NCI-H2107 treated with DMSO at 0.1 percent for 48 hours (cell line): ENCODE measurements around the gene GFRA3.
"Not testable (repeated sequence)": the region's sequence is repeated elsewhere in the genome, so short reads cannot be mapped to it uniquely, and the experiment has no call there.

Experiments used
- DNase-seq: peaks from one replicate; lab custom pipeline; 2025; ENCODE audit not compliant: unreplicated experiment; lab: John Stamatoyannopoulos, UW

The GFRA3 gene

DNA sequence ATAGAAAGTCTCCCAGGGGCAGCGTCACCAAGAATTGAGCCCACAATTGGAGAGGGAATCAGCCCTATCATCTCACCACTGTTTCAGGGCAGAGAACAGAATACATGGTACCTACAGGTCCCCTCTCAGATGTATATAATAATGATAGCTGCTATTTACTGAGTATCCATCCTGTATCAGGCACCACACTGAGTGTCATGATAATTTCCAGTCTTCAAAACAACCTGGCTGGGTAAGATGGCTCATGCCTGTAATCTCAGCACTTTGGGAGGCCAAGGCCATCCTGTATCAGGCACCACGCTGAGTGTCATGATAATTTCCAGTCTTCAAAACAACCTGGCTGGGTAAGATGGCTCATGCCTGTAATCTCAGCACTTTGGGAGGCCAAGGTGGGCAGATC lies 26.6 kb downstream of the GFRA3 start:
- DNase-seq: not testable (repeated sequence)

DNA sequence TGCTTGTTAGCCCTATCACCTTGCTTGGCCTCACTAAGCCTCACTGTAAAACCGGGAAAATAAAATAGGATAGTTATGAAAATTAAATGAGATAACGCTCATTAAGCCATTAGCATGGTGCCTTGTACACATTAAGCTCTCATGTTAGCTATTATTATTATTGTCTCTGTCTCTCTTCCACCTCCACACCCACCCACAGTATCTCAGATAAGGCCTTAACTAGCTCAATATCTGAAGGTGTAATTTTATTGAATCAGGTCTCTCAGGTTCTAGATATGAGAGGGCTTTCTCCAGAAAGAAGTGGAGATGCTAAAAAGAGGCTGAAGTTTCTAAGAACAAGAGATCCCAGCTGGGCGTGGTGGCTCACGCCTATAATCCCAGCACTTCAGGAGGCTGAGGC lies 27.6 kb downstream of the GFRA3 start:
- no peak for DNase-seq

DNA sequence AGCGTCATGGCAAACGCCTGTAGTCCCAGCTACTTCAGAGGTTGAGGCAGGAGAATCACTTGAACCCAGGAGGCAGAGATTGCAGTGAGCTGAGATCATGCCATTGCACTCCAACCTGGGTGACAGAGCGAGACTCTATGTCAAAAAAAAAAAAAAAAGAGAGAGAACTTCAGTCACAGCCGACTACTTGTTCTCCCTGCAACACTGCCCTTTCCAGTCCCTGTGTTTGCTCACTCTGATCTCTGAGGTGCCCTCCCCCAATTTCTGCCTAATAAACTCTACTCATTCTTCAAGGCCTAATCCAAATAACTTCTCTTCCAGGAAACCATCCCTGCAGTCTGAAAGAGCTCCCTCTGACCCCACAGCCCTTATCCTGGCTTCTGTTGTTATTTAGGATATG lies 28.1 kb downstream of the GFRA3 start:
- no peak for DNase-seq

- no peak for DNase-seq
Measured at GRCh38 chr5:138245717-138246116, 28.7 kb downstream of the GFRA3 start.

DNA sequence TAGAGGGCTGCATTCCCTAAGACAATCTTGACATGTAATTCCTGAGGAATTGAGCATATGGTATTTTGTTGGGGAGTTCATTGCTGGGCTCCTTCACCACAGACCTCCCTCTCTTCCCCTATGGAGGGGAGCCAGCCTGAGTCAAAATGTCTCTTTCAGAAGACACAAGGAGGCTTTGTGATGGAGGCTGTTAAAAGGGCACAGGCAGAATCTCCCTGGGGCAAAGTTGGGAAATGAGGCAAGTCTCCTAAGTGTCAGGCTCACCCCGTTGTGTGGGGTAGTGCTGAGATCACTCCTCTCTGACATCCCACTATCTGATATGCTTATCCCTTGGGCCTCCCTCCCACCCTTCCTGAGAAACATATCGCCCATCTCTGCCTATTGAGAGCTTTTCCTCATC lies 30.6 kb downstream of the GFRA3 start:
- no peak for DNase-seq

- no peak for DNase-seq
Measured at GRCh38 chr5:138241688-138242571, 32.5 kb downstream of the GFRA3 start.

DNA sequence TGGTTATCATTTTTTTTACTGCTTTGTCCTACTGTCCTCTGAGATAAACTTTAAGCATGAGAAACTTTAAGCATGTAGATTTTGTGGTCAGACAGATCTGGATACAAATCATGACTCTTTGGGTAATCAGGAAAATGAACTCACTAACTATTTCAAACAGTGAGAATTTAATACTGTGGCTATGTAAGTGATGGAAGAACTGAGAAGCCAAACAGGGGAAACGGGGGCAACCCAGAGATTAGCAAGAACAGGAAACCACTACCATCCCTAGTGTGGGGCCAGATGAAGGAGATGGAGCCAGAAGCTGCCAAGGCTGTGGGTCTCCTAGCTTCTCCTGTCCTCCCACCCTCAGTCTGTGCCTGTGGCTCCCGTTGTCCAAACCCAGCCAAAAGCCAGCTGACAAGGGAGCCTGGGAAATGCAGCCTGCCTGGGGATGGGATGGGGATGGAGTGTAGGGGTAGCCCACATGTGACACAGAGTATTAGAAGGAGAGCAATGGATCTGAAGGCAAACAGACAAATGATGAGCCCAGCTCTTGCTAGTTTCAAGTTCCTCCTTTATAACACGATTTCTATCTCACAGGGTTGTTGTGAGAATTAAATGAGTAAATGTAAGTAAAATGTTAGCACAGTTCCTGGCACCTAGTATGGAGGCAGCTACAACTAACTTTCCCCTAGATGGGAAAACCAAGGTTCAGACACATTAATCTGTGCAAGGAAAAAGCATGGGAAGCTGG lies 33.6 kb downstream of the GFRA3 start:
- DNase-seq: no peak

DNA sequence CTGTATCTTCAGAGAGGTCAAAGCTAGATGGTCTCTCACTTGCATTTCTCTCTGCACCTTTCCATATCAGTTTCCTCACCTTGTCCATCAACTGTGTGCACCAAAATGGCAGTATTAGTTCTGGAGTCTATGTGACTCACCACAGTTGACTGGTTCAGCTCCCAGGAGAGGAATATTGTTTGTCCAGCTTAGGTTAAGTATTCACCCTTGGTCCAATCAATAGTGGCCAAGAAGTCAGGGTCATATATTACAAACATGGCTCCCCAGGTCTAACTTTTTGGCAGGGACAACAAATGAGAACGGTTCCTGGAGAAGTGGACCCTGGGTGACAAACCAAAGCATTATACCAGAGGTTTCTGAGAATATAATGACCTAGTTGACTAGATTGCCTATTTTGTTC lies 36.4 kb downstream of the GFRA3 start:
- no peak for DNase-seq

GRCh38 chr5:138234651-138235050 lies 39.8 kb downstream of the GFRA3 start:
- no peak for DNase-seq

DNA sequence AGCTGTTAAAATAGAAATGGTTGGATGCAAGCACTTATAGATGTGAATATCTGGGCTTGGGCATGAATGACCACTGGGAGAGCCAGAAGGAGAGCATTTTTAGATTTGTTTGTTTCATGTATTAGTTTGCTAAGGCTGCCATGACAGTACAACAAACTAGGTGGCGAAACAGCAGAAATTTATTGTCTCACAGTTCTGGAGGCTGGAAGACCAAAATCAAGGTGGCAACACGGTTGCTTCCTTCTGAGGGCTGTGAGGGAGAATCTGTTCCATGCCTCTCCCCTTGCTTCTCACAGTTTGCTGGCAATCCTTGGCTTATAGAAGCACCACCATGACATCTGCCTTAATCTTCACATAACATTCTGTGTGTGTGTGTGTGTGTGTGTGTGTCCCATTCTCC lies 41.1 kb downstream of the GFRA3 start:
- no peak for DNase-seq

GRCh38 chr5:138230981-138231589 lies 43.3 kb downstream of the GFRA3 start:
- DNase-seq: peak; percentile 23

GRCh38 chr5:138230261-138230660 lies 44.2 kb downstream of the GFRA3 start:
- no peak for DNase-seq

DNA sequence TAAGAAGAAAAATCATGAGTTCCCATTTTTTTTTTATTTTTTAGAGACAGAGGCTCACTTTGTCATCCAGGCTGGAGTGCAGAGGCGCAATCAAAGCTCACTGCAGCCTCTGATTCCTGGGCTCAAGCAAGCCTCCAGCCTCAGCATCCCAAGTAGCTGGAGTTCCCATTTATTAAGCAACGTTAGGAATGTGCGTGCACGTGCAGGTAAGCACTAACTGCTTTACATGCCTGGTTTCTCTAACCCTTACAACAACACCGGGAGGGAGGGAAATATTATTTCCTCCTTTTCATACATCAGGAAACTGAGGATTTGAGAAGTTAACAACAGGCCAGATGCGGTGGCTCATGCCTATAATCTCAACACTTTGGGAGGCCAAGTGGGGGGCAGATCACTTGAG lies 45.0 kb downstream of the GFRA3 start:
- DNase-seq: no peak

DNA sequence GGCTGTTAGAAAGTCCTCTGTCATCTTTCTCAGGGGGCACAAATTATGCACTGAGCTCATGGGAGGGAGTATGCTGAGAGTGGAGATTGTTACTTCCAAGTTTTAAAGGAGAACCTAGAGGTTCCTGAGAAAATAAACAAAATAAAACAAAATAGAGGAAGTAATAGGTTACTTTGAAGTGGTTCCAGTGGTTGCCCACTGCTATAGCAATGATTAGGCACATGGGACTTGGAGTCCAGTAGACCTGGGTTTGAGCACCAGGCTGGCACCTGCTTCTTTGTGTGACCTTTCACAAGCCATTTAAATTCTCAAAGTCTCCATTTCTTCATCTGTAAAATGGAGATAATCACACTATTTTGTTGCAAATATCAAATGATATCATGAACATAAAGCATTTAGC lies 47.5 kb downstream of the GFRA3 start:
- DNase-seq: no peak

DNA sequence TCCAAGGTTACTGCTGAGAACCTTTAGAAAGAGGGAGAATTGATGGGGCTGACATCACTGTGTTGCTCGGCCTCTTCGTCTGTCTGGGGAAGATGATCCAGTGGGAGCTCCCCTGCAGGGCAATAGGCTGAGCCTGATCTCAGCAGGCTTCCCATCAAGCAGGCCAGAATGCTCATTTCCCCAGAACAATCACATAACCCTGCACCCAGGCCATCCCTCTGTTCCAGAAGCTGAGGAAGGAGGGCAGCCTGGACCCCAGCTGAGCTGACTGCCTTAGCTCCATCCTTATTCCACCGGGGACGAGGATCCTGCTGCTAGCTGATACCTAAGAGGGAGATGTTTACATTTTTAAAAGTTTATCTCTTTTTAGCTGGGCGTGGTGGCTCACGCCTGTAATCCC lies 49.7 kb downstream of the GFRA3 start:
- DNase-seq: no peak

DNA sequence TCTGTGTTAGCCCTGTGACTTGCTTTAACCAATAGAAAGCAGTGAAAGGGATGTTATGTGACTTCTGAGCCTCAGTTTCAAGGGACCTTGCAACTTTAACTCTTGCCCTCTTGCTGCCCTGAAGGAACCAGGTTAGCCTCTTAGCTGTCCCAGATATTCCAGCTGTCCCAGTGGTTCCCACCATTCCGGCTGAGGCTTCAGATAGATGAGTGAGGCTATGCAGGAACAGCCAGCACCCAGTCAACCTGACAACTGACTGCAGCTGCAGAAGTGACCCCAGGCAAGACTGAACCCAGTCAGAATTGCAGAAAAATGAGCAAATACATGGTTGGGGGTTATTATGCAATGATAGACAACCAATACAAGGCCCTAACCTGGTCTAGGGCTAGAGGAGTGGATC lies 50.9 kb downstream of the GFRA3 start:
- no peak for DNase-seq

DNA sequence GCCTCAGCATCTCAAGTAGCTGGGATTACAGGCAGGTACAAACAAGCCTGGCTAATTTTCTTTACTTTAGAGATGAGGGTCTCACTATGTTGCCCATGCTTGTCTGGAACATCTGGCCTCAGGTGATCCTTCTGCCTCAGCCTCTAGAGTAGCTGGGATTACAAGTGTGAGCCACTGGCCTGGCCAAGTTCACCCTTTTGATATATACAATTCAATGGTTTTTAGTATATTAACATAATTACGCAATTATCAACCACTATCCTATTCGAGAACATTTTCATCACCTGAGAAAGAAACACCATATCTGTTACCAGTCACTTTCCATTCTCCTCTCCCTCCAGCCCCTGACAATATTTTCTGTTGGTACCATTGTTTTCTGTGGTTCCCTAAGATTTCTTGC lies 57.6 kb downstream of the GFRA3 start:
- DNase-seq: no peak

- DNase-seq: peak; percentile 92
Measured at GRCh38 chr5:138213161-138214029, 61.0 kb downstream of the GFRA3 start, which contains the start of gene CDC23. CDC23 (minus strand) TSS chr5:138213323; CDS start chr5:138213312, 11 bp downstream.

GRCh38 chr5:138212828-138213160 lies 61.6 kb downstream of the GFRA3 start:
- DNase-seq: no peak

DNA sequence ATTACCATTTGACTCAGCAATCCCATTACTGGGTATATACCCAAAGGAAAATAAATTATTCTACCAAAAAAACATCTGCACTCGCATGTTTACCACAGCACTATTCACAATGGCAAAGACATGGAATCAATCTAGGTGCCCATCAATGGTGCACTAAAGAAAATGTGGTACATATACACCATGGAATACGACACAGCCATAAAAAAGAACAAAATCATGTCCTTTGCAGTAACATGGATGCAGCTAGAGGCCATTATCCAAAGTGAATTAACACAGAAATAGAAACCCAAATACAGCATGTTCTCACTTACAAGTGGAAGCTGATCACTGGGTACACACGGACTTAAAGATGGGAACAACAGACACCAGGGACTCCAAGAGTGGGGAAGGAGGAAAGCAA lies 63.4 kb downstream of the GFRA3 start:
- DNase-seq: no peak
